Mucosa of descending colon (tissue), 3 donors: Measurements from ENCODE around the gene ING1. TPM values are rescaled to one million over a fixed set of nuclear protein-coding genes. Genes with fewer than 3 reads are reported as not detected.

Experiments used
- ATAC-seq: fragments of 200-7000 bp; cut with Tn5 transposase; one replicate; pipeline ENCODE4 v1.9.1; 2020; ENCODE audit warnings: mild to moderate bottlenecking, moderate library complexity
- DNase-seq, 3 donors: peaks; one replicate each; pipeline ENCODE4 v3.0.0-alpha.2; 2020
- H3K36me3 ChIP-seq: fragments of 200-600 bp; one replicate; pipeline ENCODE4 v1.8.0; 2021; ENCODE audit warnings: low read depth, mild to moderate bottlenecking
- H3K4me1 ChIP-seq: fragments of 200-600 bp; one replicate; pipeline ENCODE4 v1.8.0; 2021; ENCODE audit warnings: low read depth, mild to moderate bottlenecking
- H3K4me3 ChIP-seq: fragments of 200-600 bp; one replicate; pipeline ENCODE4 v1.8.0; 2021; ENCODE audit warnings: mild to moderate bottlenecking
- H3K9me3 ChIP-seq: fragments of 200-600 bp; one replicate; pipeline ENCODE4 v1.8.0; 2021; ENCODE audit warnings: mild to moderate bottlenecking
- intact Hi-C, 2 donors: fragments of 100-400 bp; cut with DNase I in 1 of 2; cut with micrococcal nuclease in 1 of 2; formaldehyde crosslinking; loops; one replicate each; pipeline versions ENCODE4 v1.11.0 to v1.11.1; 2022; cut with DNase I, micrococcal nuclease
- total RNA-seq, 3 donors: library from RNA; stranded (reverse); fragmentation: NEBNext Ultra II Directional in 2 of 3; extraction: Animal tissue kit (Norgen Biotek cat#: 25700) in 2 of 3; gene quantifications; one replicate each; pipeline versions ENCODE4 v1.2.1 to v1.2.4, GENCODE V29; 2021 to 2023
- TF ChIP-seq, protein P1 (sequence below): fragments of 200-600 bp; IDR thresholded peaks from one replicate; pipeline ENCODE4 v1.8.0; 2022; ENCODE audit warnings: antibody characterized with exemption, mild to moderate bottlenecking
- donor health status: DM: no; HTN: no; CAD: no; lungs with moderate emphysema.
- donor health status: DM: no; HTN: no; CAD: no.
- donor health status: DM: no; HTN: yes; CAD: no.

The ING1 gene
- total RNA-seq, 3 donors from 2014 or later, result 11.8 to 18.0 (median 13.8) TPM

- H3K36me3 ChIP-seq, result no peaks in the 10 kb centered on the region
- intact Hi-C loops, result no loop called here
- TF ChIP-seq, protein P1, sequence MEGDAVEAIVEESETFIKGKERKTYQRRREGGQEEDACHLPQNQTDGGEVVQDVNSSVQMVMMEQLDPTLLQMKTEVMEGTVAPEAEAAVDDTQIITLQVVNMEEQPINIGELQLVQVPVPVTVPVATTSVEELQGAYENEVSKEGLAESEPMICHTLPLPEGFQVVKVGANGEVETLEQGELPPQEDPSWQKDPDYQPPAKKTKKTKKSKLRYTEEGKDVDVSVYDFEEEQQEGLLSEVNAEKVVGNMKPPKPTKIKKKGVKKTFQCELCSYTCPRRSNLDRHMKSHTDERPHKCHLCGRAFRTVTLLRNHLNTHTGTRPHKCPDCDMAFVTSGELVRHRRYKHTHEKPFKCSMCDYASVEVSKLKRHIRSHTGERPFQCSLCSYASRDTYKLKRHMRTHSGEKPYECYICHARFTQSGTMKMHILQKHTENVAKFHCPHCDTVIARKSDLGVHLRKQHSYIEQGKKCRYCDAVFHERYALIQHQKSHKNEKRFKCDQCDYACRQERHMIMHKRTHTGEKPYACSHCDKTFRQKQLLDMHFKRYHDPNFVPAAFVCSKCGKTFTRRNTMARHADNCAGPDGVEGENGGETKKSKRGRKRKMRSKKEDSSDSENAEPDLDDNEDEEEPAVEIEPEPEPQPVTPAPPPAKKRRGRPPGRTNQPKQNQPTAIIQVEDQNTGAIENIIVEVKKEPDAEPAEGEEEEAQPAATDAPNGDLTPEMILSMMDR, result no peak
Observed at GRCh38 chr13:110770678-110771077, 57.2 kb downstream of the ING1 start.

GRCh38 chr13:110771194-110771593 is 57.7 kb downstream of the ING1 start:
- no peaks in the 10 kb centered on the region for H3K36me3 ChIP-seq
- H3K4me3 ChIP-seq, result no peak overlapping the region
- DNase-seq (no peak), ATAC-seq (no peak)
- no peaks in the 10 kb centered on the region for H3K4me1 ChIP-seq
- H3K9me3 ChIP-seq, result no peaks in the 10 kb centered on the region
- intact Hi-C loops, result no loop called here
- TF ChIP-seq, protein P1, result no peak

More at GRCh38 chr13:110770678-110771077, 57.2 kb downstream of the ING1 start:
- DNase-seq, result no peak
- H3K9me3 ChIP-seq, result no peaks in the 10 kb centered on the region
- no peaks in the 10 kb centered on the region for H3K4me1 ChIP-seq
- ATAC-seq, result no peak
- no peak overlapping the region for H3K4me3 ChIP-seq

GRCh38 chr13:110772091-110772984 is 58.8 kb downstream of the ING1 start:
- intact Hi-C loops, result no loop called here

More at GRCh38 chr13:110772091-110772984, 58.8 kb downstream of the ING1 start:
- TF ChIP-seq, protein P1, result no peak
- Histone ChIP-seq H3K9me3 (no peaks in the 10 kb centered on the region), H3K36me3 (no peaks in the 10 kb centered on the region), H3K4me1 (no peaks in the 10 kb centered on the region), H3K4me3 (no peak overlapping the region)
- no peak for ATAC-seq
- DNase-seq, result no peak

Other genes with a start within 250 kb of the ING1 start
- gene RAB20, start 152.0 kb upstream of the ING1 start, total RNA-seq, result 10 to 100 TPM; 24.4 to 45.2 (median 33.7) TPM
- gene NAXD, start 98.2 kb upstream of the ING1 start, total RNA-seq, result 10 to 100 TPM; 32.8 to 49.6 (median 38.8) TPM
- 10 to 100 TPM; 39.8 to 71.4 (median 56.4) TPM for gene CARS2, start 7.6 kb upstream of the ING1 start, total RNA-seq
- gene ANKRD10, start 201.4 kb downstream of the ING1 start, total RNA-seq, result 100 to 1,000 TPM; 120 to 157 (median 155) TPM